HepG2 (cell line): ENCODE measurements around the gene ALK. TPM values are rescaled to one million over a fixed set of nuclear protein-coding genes. Genes with fewer than 3 reads are reported as not detected.

Experiments
- ATAC-seq: fragments of 200-7000 bp; cut with Tn5 transposase; 3 replicates; pipeline ENCODE4 v1.9.1; 2020; ENCODE audit warnings: mild to moderate bottlenecking, moderate library complexity
- BruUV-seq: library from RNA; stranded (reverse); fragments of 400-500 nt; replicated peaks from 2 replicates; lab custom pipeline; 2021; lab: Mats Ljungman, UMichigan
- CTCF ChIA-PET: fragments of 300-600 bp; formaldehyde crosslinking; extraction: SDS; loops from one replicate; lab custom pipeline; 2021; ENCODE audit warnings: low total read pairs, inconsistent platforms, low intra/inter-chr PET ratio; lab: Yijun Ruan, JAX
- POLR2A ChIA-PET: fragments of 350-600 bp; sonication (Branson Sonifier 250); formaldehyde crosslinking; loops from one replicate; lab custom pipeline; 2020; ENCODE audit warnings: antibody characterized with exemption, inconsistent platforms; lab: Yijun Ruan, JAX
- DNase-seq: peaks from one replicate; pipeline ENCODE4 v3.0.0-alpha.2; 2015; ENCODE audit warnings: low spot score
- FAIRE-seq: peaks from 3 replicates; lab custom pipeline; 2011; peaks lifted over from hg19 to GRCh38; lab: Jason Lieb, UNC
- H2AFZ ChIP-seq: one replicate; pipeline ENCODE4 v1.6.1; 2011; ENCODE audit warnings: low read length, inconsistent platforms
- H3K27ac ChIP-seq: fragments of 300-600 bp; 3 replicates; pipeline ENCODE4 v1.8.0; 2011; ENCODE audit warnings: mixed run types, mild to moderate bottlenecking, mixed read lengths, low read length, inconsistent platforms; ENCODE audit not compliant: insufficient read depth; ENCODE audit errors: extremely low read length
- H3K27me3 ChIP-seq, 2 experiments: fragments of 200-600 bp in 1 of 2; 2 replicates in 1 of 2; 3 replicates in 1 of 2; pipeline versions ENCODE4 v1.6.0 to v1.8.0; 2011; ENCODE audit warnings: low read length in 2 of 2, mild to moderate bottlenecking in 2 of 2, moderate library complexity in 2 of 2, inconsistent platforms in 1 of 2; ENCODE audit not compliant: insufficient read depth in 2 of 2, control insufficient read depth in 1 of 2
- H3K36me3 ChIP-seq, 2 experiments: fragments of 200-600 bp in 1 of 2; replicated peaks in 1 of 2; 2 replicates in 1 of 2; 3 replicates in 1 of 2; pipeline versions ENCODE4 v1.5.1 to v1.8.0; 2011; ENCODE audit warnings: low read length in 2 of 2, inconsistent platforms in 1 of 2; ENCODE audit not compliant: insufficient read depth in 2 of 2, control insufficient read depth in 1 of 2
- H3K4me1 ChIP-seq: 2 replicates; pipeline ENCODE4 v1.5.1; 2012; ENCODE audit warnings: low read length, inconsistent platforms; ENCODE audit not compliant: insufficient read depth
- H3K4me2 ChIP-seq: 2 replicates; pipeline ENCODE4 v1.6.0; 2011; ENCODE audit warnings: low read depth, low read length, inconsistent platforms
- H3K4me3 ChIP-seq, 3 experiments: fragments of 200-600 bp in 1 of 3; sonication (generic), shearing (Covaris generic) in 1 of 3; replicated peaks in 1 of 3; 2 replicates each; pipeline ENCODE4 v1.5.1; 2011 to 2016; ENCODE audit warnings: low read length in 3 of 3, inconsistent platforms in 2 of 3, low read depth in 2 of 3, mild to moderate bottlenecking in 2 of 3, control low read depth in 1 of 3, mixed read lengths in 1 of 3; ENCODE audit not compliant: insufficient read depth in 1 of 3
- H3K79me2 ChIP-seq: one replicate; pipeline ENCODE4 v1.6.1; 2011; ENCODE audit warnings: low read length, inconsistent platforms; ENCODE audit not compliant: insufficient read depth
- H3K9ac ChIP-seq: 2 replicates; pipeline ENCODE4 v1.6.0; 2011; ENCODE audit warnings: mild to moderate bottlenecking, low read depth, low read length, inconsistent platforms; ENCODE audit not compliant: insufficient read depth
- H3K9me3 ChIP-seq: 2 replicates; pipeline ENCODE4 v1.5.1; 2012; ENCODE audit warnings: mild to moderate bottlenecking, low read length
- H4K20me1 ChIP-seq: 2 replicates; pipeline ENCODE4 v1.6.0; 2011; ENCODE audit warnings: inconsistent platforms, mild to moderate bottlenecking, low read length, moderate library complexity; ENCODE audit not compliant: insufficient read depth
- BORCS8-MEF2B ChIP-seq: sonication (generic); formaldehyde crosslinking; IDR thresholded peaks from 2 replicates; pipeline ENCODE4 v1.8.0; 2022; ENCODE audit warnings: mild to moderate bottlenecking, missing genetic modification reagents
- CEBPB ChIP-seq: IDR thresholded peaks from 2 replicates; pipeline ENCODE4 v1.6.1; 2011; ENCODE audit warnings: low read depth, low read length, improper control_type of control experiment, borderline replicate concordance
- NFIC ChIP-seq: IDR thresholded peaks from 2 replicates; pipeline ENCODE4 v1.6.1; 2012; ENCODE audit warnings: mild to moderate bottlenecking, low read length, inconsistent platforms
- PAWR ChIP-seq: sonication (generic); formaldehyde crosslinking; IDR thresholded peaks from 2 replicates; pipeline ENCODE4 v1.4.0; 2020; ENCODE audit warnings: missing genetic modification reagents, mild to moderate bottlenecking, borderline replicate concordance
- SETDB1 ChIP-seq: sonication (generic); formaldehyde crosslinking; IDR thresholded peaks from 2 replicates; pipeline ENCODE4 v1.5.1; 2020; ENCODE audit warnings: missing genetic modification reagents, mild to moderate bottlenecking, borderline replicate concordance
- ZNF3 ChIP-seq: IDR thresholded peaks from 2 replicates; pipeline ENCODE4 v1.7.0; 2017; ENCODE audit warnings: inconsistent platforms
- ZNF607 ChIP-seq: sonication (generic); formaldehyde crosslinking; IDR thresholded peaks from 2 replicates; pipeline ENCODE4 v1.5.1; 2020; ENCODE audit warnings: missing genetic modification reagents, mild to moderate bottlenecking, borderline replicate concordance
- ZXDC ChIP-seq: sonication (generic); formaldehyde crosslinking; IDR thresholded peaks from 2 replicates; pipeline ENCODE4 v1.5.0; 2020; ENCODE audit warnings: mild to moderate bottlenecking, missing genetic modification reagents
- WGBS: methylation state at CpG from one replicate; pipeline ENCODE4 v1.1.6; 2017; ENCODE audit warnings: low lambda C conversion rate; 5-methylcytosine and 5-hydroxymethylcytosine counted together
- in situ Hi-C: cut with HindIII; loops from 2 replicates; pipeline ENCODE4 v1.10.0; 2017; ENCODE audit warnings: low pct_unique_long_range_greater_than_20kb; ENCODE audit not compliant: extremely low pct_ligation_motif_present
- intact Hi-C: fragments of 100-400 bp; cut with micrococcal nuclease; formaldehyde crosslinking; loops from one replicate; pipeline ENCODE4 v1.10.0; 2022; ENCODE audit not compliant: unreplicated experiment
- polyA plus RNA-seq, 8 experiments: library from polyadenylated mRNA; depleted of rRNA in 3 of 8; stranded (reverse) in 7 of 8; unstranded in 1 of 8; fragments of >200 nt; fragmentation: Illumina TruSeq in 4 of 8; extraction: Trizol in 4 of 8; gene quantifications; 2 replicates each; pipeline versions ENCODE4 v1.2.1 to v1.2.3, GENCODE V29; 2011 to 2016; ENCODE audit warnings: low read depth in 4 of 8, missing spikeins in 1 of 8, mixed read lengths in 1 of 8; ENCODE audit not compliant: insufficient read depth in 1 of 8
- total RNA-seq, 5 experiments: library from RNA; depleted of rRNA; stranded (reverse); fragments of >200 nt; fragmentation: Illumina TruSeq; extraction: Trizol; gene quantifications; 2 replicates each; pipeline ENCODE4 v1.2.3, GENCODE V29; 2016; ENCODE audit warnings: low read depth in 1 of 5
- TF ChIP-seq, protein P1 (sequence below): sonication (generic); formaldehyde crosslinking; IDR thresholded peaks from 2 replicates; pipeline ENCODE4 v1.8.0; 2022; ENCODE audit warnings: mild to moderate bottlenecking, missing genetic modification reagents; ENCODE audit not compliant: insufficient replicate concordance
- TF ChIP-seq, protein P2 (sequence below): sonication (generic); formaldehyde crosslinking; IDR thresholded peaks from 2 replicates; pipeline ENCODE4 v1.5.1; 2020; ENCODE audit warnings: mild to moderate bottlenecking, missing genetic modification reagents

The ALK gene
- total and polyA plus RNA-seq, 2 of the 13 experiments (the other 11 are each of a cell fraction or from before 2014, with no cell fraction given): not detected

- Histone ChIP-seq H3K27me3 (peaks cover 0 to 14% of the 10 kb centered on the region in 2 experiments; a peak in 4 of 5 replicates), H3K9me3 (no peaks in the 10 kb centered on the region), H3K79me2 (no peaks in the 10 kb centered on the region), H3K9ac (no peak overlapping the region), H2AFZ (no peak overlapping the region), H3K4me3 (no peak overlapping the region), H3K4me2 (no peak overlapping the region), H4K20me1 (no peaks in the 10 kb centered on the region), H3K27ac (no peak overlapping the region), H3K36me3 (no peaks in the 10 kb centered on the region), H3K4me1 (no peaks in the 10 kb centered on the region)
- TF ChIP-seq, protein P1, sequence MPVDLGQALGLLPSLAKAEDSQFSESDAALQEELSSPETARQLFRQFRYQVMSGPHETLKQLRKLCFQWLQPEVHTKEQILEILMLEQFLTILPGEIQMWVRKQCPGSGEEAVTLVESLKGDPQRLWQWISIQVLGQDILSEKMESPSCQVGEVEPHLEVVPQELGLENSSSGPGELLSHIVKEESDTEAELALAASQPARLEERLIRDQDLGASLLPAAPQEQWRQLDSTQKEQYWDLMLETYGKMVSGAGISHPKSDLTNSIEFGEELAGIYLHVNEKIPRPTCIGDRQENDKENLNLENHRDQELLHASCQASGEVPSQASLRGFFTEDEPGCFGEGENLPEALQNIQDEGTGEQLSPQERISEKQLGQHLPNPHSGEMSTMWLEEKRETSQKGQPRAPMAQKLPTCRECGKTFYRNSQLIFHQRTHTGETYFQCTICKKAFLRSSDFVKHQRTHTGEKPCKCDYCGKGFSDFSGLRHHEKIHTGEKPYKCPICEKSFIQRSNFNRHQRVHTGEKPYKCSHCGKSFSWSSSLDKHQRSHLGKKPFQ (CRISPR knock-in tag): no peak
- no peak for TF ChIP-seq BORCS8-MEF2B (CRISPR knock-in tag)
- no peak for TF ChIP-seq ZNF607 (CRISPR knock-in tag)
- no peak for TF ChIP-seq PAWR (CRISPR knock-in tag)
- TF ChIP-seq NFIC: no peak
- TF ChIP-seq CEBPB: no peak
- no peak for TF ChIP-seq ZNF3
- TF ChIP-seq SETDB1 (CRISPR knock-in tag): no peak
- TF ChIP-seq, protein P2, sequence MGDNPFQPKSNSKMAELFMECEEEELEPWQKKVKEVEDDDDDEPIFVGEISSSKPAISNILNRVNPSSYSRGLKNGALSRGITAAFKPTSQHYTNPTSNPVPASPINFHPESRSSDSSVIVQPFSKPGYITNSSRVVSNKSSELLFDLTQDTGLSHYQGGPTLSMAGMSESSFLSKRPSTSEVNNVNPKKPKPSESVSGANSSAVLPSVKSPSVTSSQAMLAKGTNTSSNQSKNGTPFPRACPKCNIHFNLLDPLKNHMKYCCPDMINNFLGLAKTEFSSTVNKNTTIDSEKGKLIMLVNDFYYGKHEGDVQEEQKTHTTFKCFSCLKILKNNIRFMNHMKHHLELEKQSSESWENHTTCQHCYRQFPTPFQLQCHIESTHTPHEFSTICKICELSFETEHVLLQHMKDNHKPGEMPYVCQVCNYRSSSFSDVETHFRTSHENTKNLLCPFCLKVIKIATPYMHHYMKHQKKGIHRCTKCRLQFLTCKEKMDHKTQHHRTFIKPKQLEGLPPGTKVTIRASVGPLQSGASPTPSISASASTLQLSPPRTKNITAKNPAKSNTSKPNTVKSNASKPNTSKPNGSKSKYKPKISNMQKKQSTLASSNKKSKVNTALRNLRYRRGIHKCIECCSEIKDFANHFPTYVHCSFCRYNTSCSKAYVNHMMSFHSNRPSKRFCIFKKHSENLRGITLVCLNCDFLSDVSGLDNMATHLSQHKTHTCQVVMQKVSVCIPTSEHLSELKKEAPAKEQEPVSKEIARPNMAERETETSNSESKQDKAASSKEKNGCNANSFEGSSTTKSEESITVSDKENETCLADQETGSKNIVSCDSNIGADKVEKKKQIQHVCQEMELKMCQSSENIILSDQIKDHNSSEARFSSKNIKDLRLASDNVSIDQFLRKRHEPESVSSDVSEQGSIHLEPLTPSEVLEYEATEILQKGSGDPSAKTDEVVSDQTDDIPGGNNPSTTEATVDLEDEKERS (CRISPR knock-in tag): no peak
- TF ChIP-seq ZXDC (CRISPR knock-in tag): no peak
- no peak for ATAC-seq
- intact Hi-C loops (no loop called here), in situ Hi-C loops (no loop called here)
- no TSS peak for BruUV-seq
- no peak for DNase-seq
- POLR2A ChIA-PET: no interaction called here
- WGBS: 0% methylated on average over 2 of the region's 2 CpGs
- FAIRE-seq: no peak
- CTCF ChIA-PET: no interaction called here
Measured at GRCh38 chr2:29322011-29322410, 599.4 kb downstream of the ALK start.
